K562 (cell line): ENCODE data around the gene LAPTM5. TPM values are rescaled to one million over a fixed set of nuclear protein-coding genes. Genes with fewer than 3 reads are reported as not detected.
A peak's percentile ranks its signal among the peaks of the same experiment; 100 is the strongest.

Experiments
- ATAC-seq: fragments of 200-7000 bp; cut with Tn5 transposase; 3 replicates; pipeline ENCODE4 v1.9.1; 2020; ENCODE audit warnings: moderate library complexity
- BruUV-seq: library from RNA; stranded (reverse); fragments of 400-500 nt; replicated peaks from 2 replicates; lab custom pipeline; 2021; lab: Mats Ljungman, UMichigan
- CTCF ChIA-PET: fragments of 300-600 bp; formaldehyde crosslinking; extraction: SDS; loops from one replicate; lab custom pipeline; 2021; ENCODE audit warnings: low intra/inter-chr PET ratio; lab: Yijun Ruan, JAX
- POLR2A ChIA-PET: fragments of 300-600, 350-650 bp; sonication (Branson Sonifier 250); formaldehyde crosslinking; extraction: SDS; loops from one replicate; lab custom pipeline; 2021; ENCODE audit warnings: antibody characterized with exemption, inconsistent platforms; lab: Yijun Ruan, JAX
- DNase-seq, 4 experiments: peaks; one replicate each; pipeline versions ENCODE4 v3.0.0 to v3.0.0-alpha.2; 2011 to 2018; ENCODE audit warnings: low spot score in 3 of 4, mixed read lengths in 3 of 4; ENCODE audit errors: extremely low read depth in 1 of 4
- FAIRE-seq: peaks from 2 replicates; lab custom pipeline; 2011; peaks lifted over from hg19 to GRCh38; lab: Jason Lieb, UNC
- H2AFZ ChIP-seq: 2 replicates; pipeline ENCODE4 v1.6.0; 2011; ENCODE audit warnings: low read depth, low read length, control low read depth, inconsistent platforms
- H3K27ac ChIP-seq: fragments of 200-600 bp; 3 replicates; pipeline ENCODE4 v1.8.0; 2011; ENCODE audit warnings: low read depth, mild to moderate bottlenecking, control low read depth, inconsistent platforms, low read length, moderate library complexity, mixed read lengths; ENCODE audit errors: extremely low read depth
- H3K27me3 ChIP-seq, 2 experiments: fragments of 300-600 bp in 1 of 2; 2 replicates in 1 of 2; 3 replicates in 1 of 2; pipeline versions ENCODE4 v1.6.0 to v1.8.0; 2011; ENCODE audit warnings: inconsistent platforms in 2 of 2, low read length in 2 of 2, mild to moderate bottlenecking in 1 of 2, mixed read lengths in 1 of 2, moderate library complexity in 1 of 2; ENCODE audit not compliant: control insufficient read depth in 2 of 2, insufficient read depth in 2 of 2
- H3K36me3 ChIP-seq: fragments of 300-600 bp; 3 replicates; pipeline ENCODE4 v1.8.0; 2011; ENCODE audit warnings: mild to moderate bottlenecking, low read length, inconsistent platforms; ENCODE audit not compliant: control insufficient read depth, insufficient read depth
- H3K4me1 ChIP-seq, 2 experiments: fragments of 200-600 bp in 1 of 2; replicated peaks in 1 of 2; 2 replicates in 1 of 2; 3 replicates in 1 of 2; pipeline versions ENCODE4 v1.5.1 to v1.8.0; 2011; ENCODE audit warnings: inconsistent platforms in 2 of 2, low read length in 2 of 2, mild to moderate bottlenecking in 1 of 2, mixed read lengths in 1 of 2, moderate library complexity in 1 of 2; ENCODE audit not compliant: control insufficient read depth in 2 of 2, insufficient read depth in 2 of 2
- H3K4me2 ChIP-seq: 2 replicates; pipeline ENCODE4 v1.6.1; 2011; ENCODE audit warnings: low read length, control low read depth, inconsistent platforms, mixed read lengths; ENCODE audit not compliant: insufficient read depth
- H3K4me3 ChIP-seq: fragments of 200-600 bp; sonication (generic), shearing (Covaris generic); 2 replicates; pipeline ENCODE4 v1.5.1; 2016; ENCODE audit warnings: control low read depth, inconsistent platforms
- H3K79me2 ChIP-seq: fragments of 200-600 bp; 3 replicates; pipeline ENCODE4 v1.8.0; 2011; ENCODE audit warnings: low read length, inconsistent platforms; ENCODE audit not compliant: control insufficient read depth, insufficient read depth
- H3K9ac ChIP-seq, 2 experiments: 2 replicates each; pipeline versions ENCODE4 v1.6.0 to v1.6.1; 2011; ENCODE audit warnings: low read depth in 2 of 2, low read length in 2 of 2, control low read depth in 1 of 2, inconsistent platforms in 1 of 2, mild to moderate bottlenecking in 1 of 2, mixed read lengths in 1 of 2; ENCODE audit not compliant: insufficient read depth in 1 of 2
- H3K9me1 ChIP-seq: one replicate; pipeline ENCODE4 v1.6.0; 2011; ENCODE audit warnings: inconsistent platforms, mild to moderate bottlenecking, low read length, moderate library complexity; ENCODE audit not compliant: control insufficient read depth, insufficient read depth
- H3K9me3 ChIP-seq: replicated peaks from 2 replicates; pipeline ENCODE4 v1.5.1; 2011; ENCODE audit warnings: low read depth, low read length, inconsistent platforms; ENCODE audit not compliant: control insufficient read depth, insufficient read depth
- H4K20me1 ChIP-seq: replicated peaks from 2 replicates; pipeline ENCODE4 v1.6.1; 2011; ENCODE audit warnings: low read length, inconsistent platforms, mixed read lengths; ENCODE audit not compliant: control insufficient read depth, insufficient read depth
- CTBP1 ChIP-seq: fragments of 450-650 bp; IDR thresholded peaks from 2 replicates; pipeline ENCODE4 v1.6.1; 2016; ENCODE audit warnings: borderline replicate concordance
- GATA2 ChIP-seq: sonication (generic); formaldehyde crosslinking; IDR thresholded peaks from 2 replicates; pipeline ENCODE4 v1.4.0; 2020; ENCODE audit warnings: mild to moderate bottlenecking, missing genetic modification reagents
- MCM5 ChIP-seq: fragments of 450-650 bp; IDR thresholded peaks from 2 replicates; pipeline ENCODE4 v1.6.1; 2016; ENCODE audit warnings: low read depth
- NCOA6 ChIP-seq: fragments of 450-650 bp; IDR thresholded peaks from 2 replicates; pipeline ENCODE4 v1.6.1; 2017; ENCODE audit warnings: mild to moderate bottlenecking
- NFIX ChIP-seq: fragments of 250-450 bp; sonication (Bioruptor Pico); IDR thresholded peaks from 2 replicates; pipeline ENCODE4 v1.4.0; 2020; ENCODE audit warnings: low read depth, mild to moderate bottlenecking, moderate library complexity
- NR2C2 ChIP-seq, 2 experiments: fragments of 200-800 bp in 1 of 2; sonication (Bioruptor generic) in 1 of 2; sonication (generic) in 1 of 2; formaldehyde crosslinking in 1 of 2; IDR thresholded peaks; 2 replicates each; pipeline versions ENCODE4 v1.6.1 to v1.8.0; 2016 to 2022; ENCODE audit warnings: mild to moderate bottlenecking in 1 of 2, missing compliant biosample characterization in 1 of 2, missing genetic modification characterization in 1 of 2, missing genetic modification reagents in 1 of 2
- RBM34 ChIP-seq: fragments of 200-400 bp; formaldehyde crosslinking; IDR thresholded peaks from 2 replicates; pipeline ENCODE4 v1.6.1; 2018; ENCODE audit warnings: low read length, borderline replicate concordance; ENCODE audit not compliant: insufficient read depth
- RCOR1 ChIP-seq, 2 experiments: IDR thresholded peaks; 2 replicates each; pipeline ENCODE4 v1.6.1; 2012; ENCODE audit warnings: low read depth in 2 of 2, low read length in 2 of 2, borderline replicate concordance in 1 of 2, improper control_type of control experiment in 1 of 2
- SMAD3 ChIP-seq: fragments of 450-650 bp; formaldehyde crosslinking; conservative IDR thresholded peaks from 2 replicates; pipeline ENCODE4 v1.4.0; 2020; ENCODE audit warnings: mild to moderate bottlenecking
- WHSC1 ChIP-seq: IDR thresholded peaks from one replicate; pipeline ENCODE4 v1.6.1; 2012; ENCODE audit warnings: low read length, control low read depth, inconsistent platforms
- ZNF263 ChIP-seq: sonication (generic); formaldehyde crosslinking; IDR thresholded peaks from 2 replicates; pipeline ENCODE4 v1.8.0; 2022; ENCODE audit warnings: mild to moderate bottlenecking, missing genetic modification reagents, borderline replicate concordance
- ZNF584 ChIP-seq: fragments of 200-800 bp; sonication (Bioruptor generic); IDR thresholded peaks from 2 replicates; pipeline ENCODE4 v1.6.1; 2016; ENCODE audit warnings: low read depth, mild to moderate bottlenecking, missing genetic modification characterization, missing compliant biosample characterization
- whole genome bisulfite sequencing: fragments of 100-300 bp; shearing (Covaris generic); methylation state at CpG from one replicate; pipeline ENCODE4 v1.1.6; 2016; ENCODE audit warnings: low coverage, mixed read lengths; ENCODE audit not compliant: insufficient coverage; ENCODE audit errors: missing lambda C conversion rate; 5-methylcytosine and 5-hydroxymethylcytosine counted together
- in situ Hi-C: fragments of 300-500 bp; cut with MboI; formaldehyde crosslinking; loops from 4 replicates; pipeline ENCODE4 v1.15.0; 2018; ENCODE audit warnings: inconsistent platforms, mixed read lengths
- intact Hi-C: fragments of 100-400 bp; cut with micrococcal nuclease; formaldehyde crosslinking; loops from 2 replicates; pipeline ENCODE4 v1.14.2; 2022
- polyA plus RNA-seq, 8 experiments: library from polyadenylated mRNA; depleted of rRNA in 4 of 8; stranded (reverse) in 5 of 8; unstranded in 3 of 8; fragments of >200 nt; fragmentation: Nextera tagmentation in 2 of 8; fragmentation: Illumina TruSeq in 1 of 8; extraction: Ambion mirVana in 2 of 8; extraction: Trizol in 1 of 8; gene quantifications; 2 replicates each; pipeline versions ENCODE4 v1.2.1 to v1.2.3, GENCODE V29; 2011 to 2014; ENCODE audit warnings: inconsistent platforms in 1 of 8, missing spikeins in 1 of 8
- total RNA-seq, 7 experiments: library from RNA; depleted of rRNA in 6 of 7; stranded (reverse); fragments of >200 nt in 6 of 7; fragmentation: Illumina TruSeq in 2 of 7; extraction: Trizol in 2 of 7; gene quantifications; 2 replicates each; pipeline versions ENCODE4 v1.2.1 to v1.2.3, GENCODE V29; 2011 to 2021; ENCODE audit warnings: low replicate concordance in 1 of 7
- TF ChIP-seq, protein P1 (sequence below): fragments of 450-650 bp; IDR thresholded peaks from one replicate; pipeline ENCODE4 v1.6.1; 2018; ENCODE audit warnings: mild to moderate bottlenecking, moderate library complexity; ENCODE audit not compliant: partially characterized antibody
- TF ChIP-seq, protein P2 (sequence below): sonication (generic); formaldehyde crosslinking; IDR thresholded peaks from 2 replicates; pipeline ENCODE4 v1.8.0; 2022; ENCODE audit warnings: mild to moderate bottlenecking, missing genetic modification reagents
- TF ChIP-seq, protein P3 (sequence below): sonication (generic); formaldehyde crosslinking; IDR thresholded peaks from 2 replicates; pipeline ENCODE4 v1.8.0; 2022; ENCODE audit warnings: missing genetic modification reagents, mild to moderate bottlenecking, moderate library complexity, borderline replicate concordance

LAPTM5 gene
- total and polyA plus RNA-seq, 9 of the 15 experiments (the other 6 are each of a cell fraction or from before 2014, with no cell fraction given): 2.4 to 47.3 (median 20.3) TPM

DNA sequence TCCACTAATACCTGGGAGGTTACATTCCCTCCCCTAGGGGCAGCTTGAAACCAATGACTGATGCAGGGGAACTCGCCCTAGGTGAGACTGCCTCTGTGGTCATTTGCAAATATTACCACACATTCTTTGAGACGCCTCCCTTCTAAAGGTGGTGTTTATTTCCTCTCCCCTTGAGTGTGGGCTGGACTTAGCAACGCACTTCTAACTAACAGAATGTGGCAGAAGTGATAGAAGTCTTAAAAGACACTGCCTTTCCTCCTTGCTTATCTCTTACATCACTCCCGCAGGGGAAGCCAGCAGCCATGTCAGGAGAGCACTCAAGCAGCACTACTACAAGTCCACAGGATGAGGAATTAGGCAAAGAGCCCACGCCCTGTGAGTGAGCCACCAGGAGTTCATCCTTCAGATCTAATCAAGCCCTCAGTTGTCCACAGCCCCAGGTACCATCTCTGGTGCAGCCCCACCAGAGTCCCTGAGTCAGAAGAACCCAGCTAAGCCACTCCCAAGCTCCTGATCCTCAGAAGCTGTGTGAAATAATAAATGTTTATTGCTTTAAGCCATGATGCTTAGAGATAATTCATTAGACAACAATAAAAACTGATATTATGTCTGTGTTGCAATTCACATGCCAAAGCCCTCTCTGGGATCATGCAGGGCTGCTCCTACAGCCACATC lies 19.4 kb downstream of the LAPTM5 start (continued):
- TF ChIP-seq CTBP1 (peak; percentile 59), RCOR1 (IDR thresholded peaks at IDR 0.05; ENCODE audit: borderline replicate concordance in 1 of 2, low read depth in 2 of 2, low read length in 2 of 2) (peak in 1 of 2 experiments; percentile 45; a peak in 2 of 4 replicates), GATA2 (CRISPR knock-in tag) (peak; percentile 83), NCOA6 (no peak)
- TF ChIP-seq, protein P1, sequence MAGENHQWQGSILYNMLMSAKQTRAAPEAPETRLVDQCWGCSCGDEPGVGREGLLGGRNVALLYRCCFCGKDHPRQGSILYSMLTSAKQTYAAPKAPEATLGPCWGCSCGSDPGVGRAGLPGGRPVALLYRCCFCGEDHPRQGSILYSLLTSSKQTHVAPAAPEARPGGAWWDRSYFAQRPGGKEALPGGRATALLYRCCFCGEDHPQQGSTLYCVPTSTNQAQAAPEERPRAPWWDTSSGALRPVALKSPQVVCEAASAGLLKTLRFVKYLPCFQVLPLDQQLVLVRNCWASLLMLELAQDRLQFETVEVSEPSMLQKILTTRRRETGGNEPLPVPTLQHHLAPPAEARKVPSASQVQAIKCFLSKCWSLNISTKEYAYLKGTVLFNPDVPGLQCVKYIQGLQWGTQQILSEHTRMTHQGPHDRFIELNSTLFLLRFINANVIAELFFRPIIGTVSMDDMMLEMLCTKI: no peak

DNA sequence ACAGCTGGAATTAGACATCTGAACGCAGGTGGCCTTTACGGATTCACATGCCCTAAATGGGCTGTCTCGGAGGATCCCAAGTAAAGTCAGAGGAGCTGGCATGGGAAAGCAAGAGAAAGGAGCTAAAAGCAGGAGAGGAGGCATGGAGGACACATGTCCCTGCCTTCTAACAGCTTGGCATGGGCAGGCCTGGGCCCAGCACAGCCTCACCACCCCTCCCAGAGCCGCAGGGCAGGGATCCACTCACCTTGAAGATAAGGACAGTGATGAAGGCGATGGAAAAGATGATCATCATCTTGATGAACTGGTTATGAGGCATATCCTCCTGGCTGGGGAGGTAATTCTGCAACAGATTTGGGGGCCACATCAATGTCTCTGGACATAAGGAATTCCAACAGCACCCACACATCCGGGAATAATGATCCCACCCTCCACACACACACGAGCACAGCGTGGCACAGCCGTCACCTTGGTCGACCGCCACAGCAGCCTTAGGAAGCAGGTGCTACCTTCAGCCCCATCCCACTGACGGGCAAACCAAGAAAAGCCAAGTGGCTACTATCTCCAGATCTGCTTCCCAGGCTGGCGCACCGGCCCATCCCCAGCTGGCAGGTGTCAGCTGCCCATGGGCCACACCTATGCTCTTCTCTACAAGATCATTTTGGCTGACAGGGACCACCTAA lies 20.1 kb downstream of the LAPTM5 start:
- in situ Hi-C loops (no loop called here), intact Hi-C loops (no loop called here)
- DNase-seq (no peak), FAIRE-seq (no peak), ATAC-seq (no peak)
- ChIA-PET POLR2A (interaction anchor here (2.3 kb wide), 1 partner anchor 11 kb away, joined by 7 read pairs; no protein-coding TSS in a partner anchor), CTCF (no interaction called here)
- WGBS: 81% methylated on average over 14 of the region's 14 CpGs
- no TSS peak for BruUV-seq
- Histone ChIP-seq H3K36me3 (peaks cover 5% of the 10 kb centered on the region; the same call in 2 of the 3 replicates), H4K20me1 (no peaks in the 10 kb centered on the region), H3K27me3 (no peaks in the 10 kb centered on the region), H3K4me1 (peaks cover 37 to 52% of the 10 kb centered on the region in 2 experiments), H3K9me1 (no peaks in the 10 kb centered on the region), H3K4me3 (no peak overlapping the region), H3K79me2 (no peaks in the 10 kb centered on the region), H2AFZ (no peak overlapping the region), H3K4me2 (no peak overlapping the region), H3K9me3 (peaks cover 9% of the 10 kb centered on the region), H3K27ac (peak overlapping the region; percentile 5; the same call in 2 of the 3 replicates), H3K9ac (no peak overlapping the region)
- TF ChIP-seq, protein P2, sequence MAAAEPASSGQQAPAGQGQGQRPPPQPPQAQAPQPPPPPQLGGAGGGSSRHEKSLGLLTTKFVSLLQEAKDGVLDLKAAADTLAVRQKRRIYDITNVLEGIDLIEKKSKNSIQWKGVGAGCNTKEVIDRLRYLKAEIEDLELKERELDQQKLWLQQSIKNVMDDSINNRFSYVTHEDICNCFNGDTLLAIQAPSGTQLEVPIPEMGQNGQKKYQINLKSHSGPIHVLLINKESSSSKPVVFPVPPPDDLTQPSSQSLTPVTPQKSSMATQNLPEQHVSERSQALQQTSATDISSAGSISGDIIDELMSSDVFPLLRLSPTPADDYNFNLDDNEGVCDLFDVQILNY (CRISPR knock-in tag): 0 out of 2 replicates have a peak, but pooled peaks have one; percentile 41
- TF ChIP-seq MCM5: no peak
- TF ChIP-seq NR2C2 (CRISPR knock-in tag; IDR thresholded peaks at IDR 0.05): 0 out of 2 replicates have a peak, but pooled peaks have one; percentile 10
- no peak for TF ChIP-seq NR2C2 (tag; IDR thresholded peaks at IDR 0.05)
- no peak for TF ChIP-seq NFIX (CRISPR knock-in tag)
- TF ChIP-seq ZNF263 (CRISPR knock-in tag): no peak
- TF ChIP-seq WHSC1: peak; percentile 11
- TF ChIP-seq RBM34: no peak
- TF ChIP-seq, protein P3, sequence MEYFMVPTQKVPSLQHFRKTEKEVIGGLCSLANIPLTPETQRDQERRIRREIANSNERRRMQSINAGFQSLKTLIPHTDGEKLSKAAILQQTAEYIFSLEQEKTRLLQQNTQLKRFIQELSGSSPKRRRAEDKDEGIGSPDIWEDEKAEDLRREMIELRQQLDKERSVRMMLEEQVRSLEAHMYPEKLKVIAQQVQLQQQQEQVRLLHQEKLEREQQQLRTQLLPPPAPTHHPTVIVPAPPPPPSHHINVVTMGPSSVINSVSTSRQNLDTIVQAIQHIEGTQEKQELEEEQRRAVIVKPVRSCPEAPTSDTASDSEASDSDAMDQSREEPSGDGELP: 0 out of 2 replicates have a peak, but pooled peaks have one; percentile 3
- TF ChIP-seq ZNF584 (CRISPR knock-in tag): peak; percentile 49; the same call in 1 of the 2 replicates
- no peak for TF ChIP-seq SMAD3 (CRISPR knock-in tag)
